ENCODE results near the gene TRIM25.
A peak's percentile ranks its signal among the peaks of the same experiment; 100 is the strongest.

The TRIM25 gene

GRCh38 chr17:56926704-56927103, 12.9 kb upstream of the TRIM25 start:
- no peak for DNase-seq (ENCODE audit: low read depth)

GRCh38 chr17:56926270-56926669, 12.4 kb upstream of the TRIM25 start:
- no peak for DNase-seq (ENCODE audit: low read depth)

GRCh38 chr17:56925088-56925487, 11.2 kb upstream of the TRIM25 start:
- DNase-seq (ENCODE audit: low read depth) = no peak

- no peak for DNase-seq (ENCODE audit: low read depth)
These were observed 5.9 kb upstream of the TRIM25 start for GRCh38 chr17:56919717-56920116.

- DNase-seq (ENCODE audit: low read depth) = peak; percentile 89
These were observed 5.1 kb upstream of the TRIM25 start for GRCh38 chr17:56918916-56919315.

GRCh38 chr17:56917559-56918296, 3.9 kb upstream of the TRIM25 start:
- no peak for DNase-seq (ENCODE audit: low read depth)

GRCh38 chr17:56914581-56915273, 878 bp upstream of the TRIM25 start:
- DNase-seq (ENCODE audit: low read depth) = no peak

- DNase-seq (ENCODE audit: low read depth) = no peak
These were observed 439 bp downstream of the TRIM25 start for GRCh38 chr17:56913353-56913866.

GRCh38 chr17:56913000-56913311, 893 bp downstream of the TRIM25 start:
- DNase-seq (ENCODE audit: low read depth) = no peak

GRCh38 chr17:56912105-56912999, 1.5 kb downstream of the TRIM25 start:
- DNase-seq (ENCODE audit: low read depth) = no peak

GRCh38 chr17:56910509-56911235, 3.2 kb downstream of the TRIM25 start:
- no peak for DNase-seq (ENCODE audit: low read depth)

- DNase-seq (ENCODE audit: low read depth) = no peak
These were observed 3.9 kb downstream of the TRIM25 start for GRCh38 chr17:56909742-56910508.

- no peak for DNase-seq (ENCODE audit: low read depth)
These were observed 5.8 kb downstream of the TRIM25 start for GRCh38 chr17:56908001-56908542.

- DNase-seq (ENCODE audit: low read depth) = no peak
These were observed 10.3 kb downstream of the TRIM25 start for GRCh38 chr17:56903560-56903959.

GRCh38 chr17:56902348-56902747, 11.5 kb downstream of the TRIM25 start:
- peak; percentile 49 for DNase-seq (ENCODE audit: low read depth)

GRCh38 chr17:56899403-56899802, 14.4 kb downstream of the TRIM25 start:
- no peak for DNase-seq (ENCODE audit: low read depth)

- no peak for DNase-seq (ENCODE audit: low read depth)
These were observed 15.0 kb downstream of the TRIM25 start for GRCh38 chr17:56898874-56899273.

GRCh38 chr17:56897646-56898424, 16.0 kb downstream of the TRIM25 start:
- no peak for DNase-seq (ENCODE audit: low read depth)

- no peak for DNase-seq (ENCODE audit: low read depth)
These were observed 16.9 kb downstream of the TRIM25 start for GRCh38 chr17:56896968-56897359.

Measured in amniotic epithelial cell (primary cell).